Measurements from ENCODE around the gene SLC2A10.

DNA sequence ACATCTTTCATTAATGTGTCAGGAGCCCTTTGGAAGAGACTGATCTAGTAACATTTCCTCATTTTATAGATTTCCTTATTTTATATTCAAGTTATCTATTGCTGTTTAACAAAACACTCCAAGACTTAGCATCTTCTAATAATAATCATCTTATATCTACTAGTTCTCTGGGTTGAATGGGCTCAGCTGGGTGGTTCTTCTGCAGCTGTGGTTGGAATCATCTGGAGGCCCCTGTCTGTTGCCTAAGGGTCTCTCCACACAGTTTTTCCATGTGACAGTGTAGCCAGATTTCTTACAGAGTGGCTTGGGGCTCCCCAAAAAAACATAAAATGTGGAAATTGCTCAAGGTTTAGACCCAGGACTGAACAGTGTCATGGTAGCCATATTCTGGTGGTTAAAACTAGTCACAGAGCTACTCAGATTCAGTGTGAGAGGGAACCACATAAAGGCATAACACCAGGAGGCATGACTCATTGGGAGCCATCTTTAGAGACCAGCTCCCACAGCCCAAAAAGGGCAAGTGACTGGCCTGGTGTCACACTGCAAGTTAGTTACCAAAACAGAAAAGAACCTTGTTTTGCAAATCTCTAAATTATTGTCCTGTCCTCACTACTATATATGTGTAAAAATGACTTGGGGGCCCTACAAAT lies 11.5 kb downstream of the SLC2A10 start:
- TF ChIP-seq POLR2AphosphoS5 (IDR thresholded peaks at IDR 0.05; ENCODE audit: low read depth) (no peak), CTCF (IDR thresholded peaks at IDR 0.05; ENCODE audit: insufficient read depth, low read length) (no peak), REST (IDR thresholded peaks at IDR 0.05; ENCODE audit: insufficient replicate concordance, low read depth) (no peak), GABPA (IDR thresholded peaks at IDR 0.05; ENCODE audit: low read depth) (no peak)
